Epithelial cell of esophagus (primary cell): ENCODE results near the gene ADORA1.

Experiments used
- DNase-seq: peaks from one replicate; pipeline ENCODE4 v3.0.0; 2010; ENCODE audit warnings: low read depth
- H3K4me3 ChIP-seq: 2 replicates; pipeline ENCODE4 v1.5.1; 2011; ENCODE audit warnings: mild to moderate bottlenecking, low read length, control low read depth
- CTCF ChIP-seq: IDR thresholded peaks from 2 replicates; pipeline ENCODE4 v1.5.1; 2011; ENCODE audit warnings: low read depth, mild to moderate bottlenecking, low read length, control low read depth, inconsistent platforms; ENCODE audit not compliant: insufficient read depth; ENCODE audit errors: missing control alignments

ADORA1 gene

DNA sequence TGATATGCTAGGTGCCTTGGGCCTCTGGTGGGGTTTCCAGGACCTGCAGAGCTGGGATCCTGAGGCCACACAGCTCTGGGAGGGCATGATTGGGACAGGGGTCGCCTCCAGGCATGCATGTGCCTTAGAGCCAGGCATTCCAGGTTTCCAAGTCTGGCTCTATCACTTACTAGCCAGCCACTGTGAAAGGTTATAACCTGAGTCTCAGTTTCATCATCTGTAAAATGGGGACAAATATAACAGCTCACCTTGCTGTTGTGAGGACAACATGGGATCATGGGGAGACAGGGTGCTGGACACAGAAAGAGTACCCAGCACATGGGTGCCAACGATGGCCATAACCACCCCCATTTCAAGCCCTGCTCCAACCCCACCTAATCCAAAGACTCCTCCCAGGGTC, 56.3 kb downstream of the ADORA1 start:
- no peak for DNase-seq
- H3K4me3 ChIP-seq: no peak overlapping the region
- TF ChIP-seq CTCF: no peak

DNA sequence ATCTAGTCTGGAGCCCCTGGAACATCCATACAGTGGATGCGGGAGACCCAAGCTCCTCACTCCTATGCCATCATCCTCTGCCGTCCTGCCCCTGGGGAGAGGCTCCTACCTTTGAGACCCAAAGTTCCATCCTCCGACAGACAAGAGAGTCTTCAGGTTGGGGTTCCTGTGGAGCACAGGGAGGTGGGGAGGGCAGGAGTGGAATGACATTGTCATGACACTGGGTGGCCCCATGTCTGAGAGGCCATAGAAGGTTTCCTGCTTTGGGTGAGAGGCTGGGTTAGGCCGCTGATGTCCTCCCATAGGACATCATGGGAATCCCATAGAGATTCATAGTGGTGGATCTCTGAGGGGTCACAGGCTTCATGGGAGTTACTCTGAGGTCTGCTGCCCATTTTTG, 56.9 kb downstream of the ADORA1 start:
- H3K4me3 ChIP-seq: no peak overlapping the region

GRCh38 chr1:203185061-203185461, 57.5 kb downstream of the ADORA1 start:
- no peak overlapping the region for H3K4me3 ChIP-seq
- peak; percentile 23 for DNase-seq
- TF ChIP-seq CTCF: no peak

More for the DNA sequence above, 56.9 kb downstream of the ADORA1 start:
- no peak for DNase-seq
- TF ChIP-seq CTCF: no peak

GRCh38 chr1:203185585-203185984, 58.1 kb downstream of the ADORA1 start:
- TF ChIP-seq CTCF: no peak
- H3K4me3 ChIP-seq: no peak overlapping the region
- no peak for DNase-seq

GRCh38 chr1:203186091-203186445, 58.5 kb downstream of the ADORA1 start:
- TF ChIP-seq CTCF: no peak
- DNase-seq: no peak
- no peak overlapping the region for H3K4me3 ChIP-seq

GRCh38 chr1:203186446-203187303, 59.1 kb downstream of the ADORA1 start, which contains the start of gene CHI3L1:
CHI3L1 (minus strand) TSS chr1:203186704; CDS start chr1:203186623, 81 bp downstream.
- no peak within 1 kb of the TSS for H3K4me3 ChIP-seq
- no peak for TF ChIP-seq CTCF
- DNase-seq: peak; percentile 49

- no peak for TF ChIP-seq CTCF
- DNase-seq: no peak
- H3K4me3 ChIP-seq: no peak overlapping the region
Measured at GRCh38 chr1:203187304-203187685, 59.8 kb downstream of the ADORA1 start.
